ENCODE data around the gene UVRAG.

DNA sequence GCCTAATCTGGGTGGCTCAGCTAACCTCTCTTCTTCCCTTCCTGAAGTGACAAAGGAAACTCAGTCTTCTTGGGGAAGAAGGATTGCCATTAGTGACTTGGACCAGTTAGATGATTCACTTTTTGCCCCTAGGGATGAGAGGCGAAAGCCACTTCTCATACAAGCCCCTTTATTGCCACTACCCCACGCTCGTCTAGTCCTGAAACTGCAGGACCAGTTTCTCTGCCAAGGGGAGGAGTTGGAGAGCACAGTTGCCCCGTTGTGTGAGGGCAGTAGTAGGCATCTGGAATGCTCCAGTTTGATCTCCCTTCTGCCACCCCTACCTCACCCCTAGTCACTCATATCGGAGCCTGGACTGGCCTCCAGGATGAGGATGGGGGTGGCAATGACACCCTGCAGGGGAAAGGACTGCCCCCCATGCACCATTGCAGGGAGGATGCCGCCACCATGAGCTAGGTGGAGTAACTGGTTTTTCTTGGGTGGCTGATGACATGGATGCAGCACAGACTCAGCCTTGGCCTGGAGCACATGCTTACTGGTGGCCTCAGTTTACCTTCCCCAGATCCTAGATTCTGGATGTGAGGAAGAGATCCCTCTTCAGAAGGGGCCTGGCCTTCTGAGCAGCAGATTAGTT, 14.2 kb upstream of the UVRAG start:
- TF ChIP-seq, protein P1, sequence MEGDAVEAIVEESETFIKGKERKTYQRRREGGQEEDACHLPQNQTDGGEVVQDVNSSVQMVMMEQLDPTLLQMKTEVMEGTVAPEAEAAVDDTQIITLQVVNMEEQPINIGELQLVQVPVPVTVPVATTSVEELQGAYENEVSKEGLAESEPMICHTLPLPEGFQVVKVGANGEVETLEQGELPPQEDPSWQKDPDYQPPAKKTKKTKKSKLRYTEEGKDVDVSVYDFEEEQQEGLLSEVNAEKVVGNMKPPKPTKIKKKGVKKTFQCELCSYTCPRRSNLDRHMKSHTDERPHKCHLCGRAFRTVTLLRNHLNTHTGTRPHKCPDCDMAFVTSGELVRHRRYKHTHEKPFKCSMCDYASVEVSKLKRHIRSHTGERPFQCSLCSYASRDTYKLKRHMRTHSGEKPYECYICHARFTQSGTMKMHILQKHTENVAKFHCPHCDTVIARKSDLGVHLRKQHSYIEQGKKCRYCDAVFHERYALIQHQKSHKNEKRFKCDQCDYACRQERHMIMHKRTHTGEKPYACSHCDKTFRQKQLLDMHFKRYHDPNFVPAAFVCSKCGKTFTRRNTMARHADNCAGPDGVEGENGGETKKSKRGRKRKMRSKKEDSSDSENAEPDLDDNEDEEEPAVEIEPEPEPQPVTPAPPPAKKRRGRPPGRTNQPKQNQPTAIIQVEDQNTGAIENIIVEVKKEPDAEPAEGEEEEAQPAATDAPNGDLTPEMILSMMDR (IDR thresholded peaks at IDR 0.05), result no peak
- TF ChIP-seq POLR2A (IDR thresholded peaks at IDR 0.05), result no peak
